Breast epithelium (tissue), 3 donors: Measurements from ENCODE around the gene SLC22A13.

Experiments used
- CTCF ChIP-seq, 3 donors: fragments of 450-650 bp; IDR thresholded peaks; one replicate each; pipeline ENCODE4 v1.5.1; 2016 to 2017; ENCODE audit warnings: antibody characterized with exemption in 3 of 3, mild to moderate bottlenecking in 3 of 3, moderate library complexity in 3 of 3
- POLR2A ChIP-seq: fragments of 450-650 bp; IDR thresholded peaks from one replicate; pipeline ENCODE4 v1.6.1; 2016; ENCODE audit warnings: antibody characterized with exemption, mild to moderate bottlenecking, moderate library complexity
- POLR2AphosphoS5 ChIP-seq, 3 donors: sonication (generic); formaldehyde crosslinking; IDR thresholded peaks; one replicate each; pipeline ENCODE4 v1.6.1; 2017; ENCODE audit warnings: antibody characterized with exemption in 3 of 3

GRCh38 chr3:38270606-38271005, 5.0 kb downstream of the SLC22A13 start:
- TF ChIP-seq CTCF (IDR thresholded peaks at IDR 0.05) (no peak), POLR2A (no peak), POLR2AphosphoS5 (IDR thresholded peaks at IDR 0.05) (no peak)
